ENCODE measurements around the gene TTLL5.
A peak's percentile ranks its signal among the peaks of the same experiment; 100 is the strongest.

Gene TTLL5

GRCh38 chr14:75877292-75877691 lies 216.2 kb downstream of the TTLL5 start:
- TF ChIP-seq SPI1 (IDR thresholded peaks at IDR 0.05; ENCODE audit: borderline replicate concordance, low read depth) (no peak), CTCF (IDR thresholded peaks at IDR 0.05; ENCODE audit: insufficient read depth, low read length) (no peak), POLR2AphosphoS5 (IDR thresholded peaks at IDR 0.05; ENCODE audit: low read depth) (no peak), REST (IDR thresholded peaks at IDR 0.05; ENCODE audit: insufficient replicate concordance, low read depth) (no peak), GABPA (IDR thresholded peaks at IDR 0.05; ENCODE audit: low read depth) (no peak)
- no peak for DNase-seq (ENCODE audit: low read depth in 1 of 2, low spot score in 1 of 2)
- no peak overlapping the region for H3K27ac ChIP-seq (replicated peaks)

GRCh38 chr14:75877884-75878283 lies 216.8 kb downstream of the TTLL5 start:
- H3K4me3 ChIP-seq (replicated peaks; ENCODE audit: insufficient read depth, low read length), result no peak overlapping the region
- TF ChIP-seq REST (IDR thresholded peaks at IDR 0.05; ENCODE audit: insufficient replicate concordance, low read depth), result no peak
- TF ChIP-seq POLR2AphosphoS5 (IDR thresholded peaks at IDR 0.05; ENCODE audit: low read depth), result no peak
- TF ChIP-seq CTCF (IDR thresholded peaks at IDR 0.05; ENCODE audit: insufficient read depth, low read length), result no peak
- no peak for TF ChIP-seq SPI1 (IDR thresholded peaks at IDR 0.05; ENCODE audit: borderline replicate concordance, low read depth)
- H3K27ac ChIP-seq (replicated peaks), result no peak overlapping the region
- no peaks in the 10 kb centered on the region for H3K27me3 ChIP-seq (ENCODE audit: insufficient read depth, poor library complexity, severe bottlenecking)
- no peak for DNase-seq (ENCODE audit: low read depth in 1 of 2, low spot score in 1 of 2)

More at GRCh38 chr14:75877292-75877691, 216.2 kb downstream of the TTLL5 start:
- no peaks in the 10 kb centered on the region for H3K27me3 ChIP-seq (ENCODE audit: insufficient read depth, poor library complexity, severe bottlenecking)
- no peak overlapping the region for H3K4me3 ChIP-seq (replicated peaks; ENCODE audit: insufficient read depth, low read length)

- no peak overlapping the region for H3K27ac ChIP-seq (replicated peaks)
- DNase-seq (ENCODE audit: low read depth in 1 of 2, low spot score in 1 of 2), result peak in 1 of 2 experiments; percentile 52
- no peaks in the 10 kb centered on the region for H3K27me3 ChIP-seq (ENCODE audit: insufficient read depth, poor library complexity, severe bottlenecking)
- TF ChIP-seq SPI1 (IDR thresholded peaks at IDR 0.05; ENCODE audit: borderline replicate concordance, low read depth) (no peak), REST (IDR thresholded peaks at IDR 0.05; ENCODE audit: insufficient replicate concordance, low read depth) (no peak), POLR2AphosphoS5 (IDR thresholded peaks at IDR 0.05; ENCODE audit: low read depth) (no peak), GABPA (IDR thresholded peaks at IDR 0.05; ENCODE audit: low read depth) (no peak), CTCF (IDR thresholded peaks at IDR 0.05; ENCODE audit: insufficient read depth, low read length) (no peak)
- H3K4me3 ChIP-seq (replicated peaks; ENCODE audit: insufficient read depth, low read length), result no peak overlapping the region
Observed at GRCh38 chr14:75879031-75879430, 218.0 kb downstream of the TTLL5 start.
